NK-92 (cell line): ENCODE data around the gene FAM171A2.
"Not testable (repeated sequence)": the region's sequence is repeated elsewhere in the genome, so short reads cannot be mapped to it uniquely, and the experiment has no call there.

ENCODE experiments used
- DNase-seq: peaks from one replicate; lab custom pipeline; 2025; ENCODE audit not compliant: unreplicated experiment; lab: John Stamatoyannopoulos, UW

The FAM171A2 gene

GRCh38 chr17:44347206-44348055 is 16.2 kb downstream of the FAM171A2 start:
- DNase-seq: not testable (repeated sequence)

- no peak for DNase-seq
Measured at GRCh38 chr17:44346064-44346844, 17.4 kb downstream of the FAM171A2 start.

- no peak for DNase-seq
Measured at GRCh38 chr17:44345454-44346026, 18.1 kb downstream of the FAM171A2 start.

GRCh38 chr17:44344939-44345453 is 18.7 kb downstream of the FAM171A2 start, which contains the start of gene GRN:
Gene GRN, plus strand, starts transcription at chr17:44345302. Its CDS starts 3,863 bp downstream, at chr17:44349165.
- no peak for DNase-seq

- no peak for DNase-seq
Measured at GRCh38 chr17:44343510-44344209, 20.0 kb downstream of the FAM171A2 start.

- DNase-seq: not testable (repeated sequence)
Measured at GRCh38 chr17:44340553-44340952, 23.1 kb downstream of the FAM171A2 start.

GRCh38 chr17:44338702-44339101 is 25.0 kb downstream of the FAM171A2 start:
- no peak for DNase-seq

GRCh38 chr17:44335968-44336367 is 27.7 kb downstream of the FAM171A2 start:
- no peak for DNase-seq

- DNase-seq: no peak
Measured at GRCh38 chr17:44335564-44335963, 28.1 kb downstream of the FAM171A2 start.

- no peak for DNase-seq
Measured at GRCh38 chr17:44334727-44335126, 28.9 kb downstream of the FAM171A2 start.

GRCh38 chr17:44334315-44334714 is 29.3 kb downstream of the FAM171A2 start:
- no peak for DNase-seq

GRCh38 chr17:44333371-44333770 is 30.3 kb downstream of the FAM171A2 start:
- DNase-seq: no peak

- no peak for DNase-seq
Measured at GRCh38 chr17:44331249-44331760, 32.3 kb downstream of the FAM171A2 start.

- DNase-seq: not testable (repeated sequence)
Measured at GRCh38 chr17:44330263-44330662, 33.4 kb downstream of the FAM171A2 start.

- DNase-seq: not testable (repeated sequence)
Measured at GRCh38 chr17:44329516-44329915, 34.1 kb downstream of the FAM171A2 start.

- no peak for DNase-seq
Measured at GRCh38 chr17:44327715-44328449, 35.8 kb downstream of the FAM171A2 start.

- DNase-seq: peak; percentile 50
Measured at GRCh38 chr17:44326861-44327444, 36.7 kb downstream of the FAM171A2 start.

GRCh38 chr17:44324571-44325275 is 38.9 kb downstream of the FAM171A2 start, which contains the start of gene SLC25A39:
Gene SLC25A39, minus strand, starts transcription at chr17:44324823. Its CDS starts 1,261 bp downstream, at chr17:44323562.
- peak; percentile 29 for DNase-seq
